GM23248 (cell line): ENCODE data around the gene SLC6A11. TPM values are rescaled to one million over a fixed set of nuclear protein-coding genes. Genes with fewer than 3 reads are reported as not detected.
A peak's percentile ranks its signal among the peaks of the same experiment; 100 is the strongest.

ENCODE experiments used
- DNase-seq: peaks from one replicate; pipeline ENCODE4 v3.0.0-alpha.2; 2015
- H2AFZ ChIP-seq: fragments of 200-600 bp; sonication (generic); 2 replicates; pipeline ENCODE4 v1.6.1; 2016; ENCODE audit warnings: antibody characterized with exemption
- H3F3A ChIP-seq: fragments of 200-600 bp; sonication (generic); 2 replicates; pipeline ENCODE4 v1.6.1; 2016; ENCODE audit warnings: mild to moderate bottlenecking, antibody characterized with exemption, mixed run types; ENCODE audit not compliant: insufficient read depth
- H3K27ac ChIP-seq: fragments of 200-600 bp; sonication (generic); 2 replicates; pipeline ENCODE4 v1.5.1; 2016; ENCODE audit warnings: mild to moderate bottlenecking
- H3K27me3 ChIP-seq: fragments of 200-600 bp; sonication (generic); replicated peaks from 2 replicates; pipeline ENCODE4 v1.6.1; 2016; ENCODE audit warnings: mild to moderate bottlenecking; ENCODE audit not compliant: insufficient read depth
- H3K36me3 ChIP-seq: fragments of 200-600 bp; sonication (generic); 2 replicates; pipeline ENCODE4 v1.6.1; 2016; ENCODE audit warnings: low read depth, mild to moderate bottlenecking
- H3K4me1 ChIP-seq: fragments of 200-600 bp; sonication (generic); 2 replicates; pipeline ENCODE4 v1.6.1; 2016; ENCODE audit warnings: mild to moderate bottlenecking; ENCODE audit not compliant: insufficient read depth
- H3K4me2 ChIP-seq: fragments of 200-600 bp; sonication (generic); one replicate; pipeline ENCODE4 v1.6.1; 2016; ENCODE audit warnings: mild to moderate bottlenecking; ENCODE audit not compliant: unreplicated experiment
- H3K4me3 ChIP-seq: fragments of 200-600 bp; sonication (generic); 2 replicates; pipeline ENCODE4 v1.5.1; 2016; ENCODE audit warnings: mild to moderate bottlenecking
- H3K79me2 ChIP-seq: fragments of 200-600 bp; sonication (generic); 2 replicates; pipeline ENCODE4 v1.6.1; 2016; ENCODE audit warnings: mild to moderate bottlenecking; ENCODE audit not compliant: insufficient read depth
- H3K9ac ChIP-seq: fragments of 200-600 bp; sonication (generic); 2 replicates; pipeline ENCODE4 v1.6.1; 2016; ENCODE audit warnings: mild to moderate bottlenecking
- H3K9me2 ChIP-seq: fragments of 200-600 bp; sonication (generic); 2 replicates; pipeline ENCODE4 v1.6.1; 2016; ENCODE audit warnings: mixed run types, mild to moderate bottlenecking, moderate library complexity; ENCODE audit not compliant: insufficient read depth
- H3K9me3 ChIP-seq: fragments of 200-600 bp; sonication (generic); one replicate; pipeline ENCODE4 v1.6.1; 2017; ENCODE audit warnings: low read depth
- H4K20me1 ChIP-seq: fragments of 200-600 bp; sonication (generic); 2 replicates; pipeline ENCODE4 v1.6.0; 2016; ENCODE audit not compliant: insufficient read depth
- EZH2 ChIP-seq: fragments of 200-600 bp; sonication (generic); IDR thresholded peaks from 2 replicates; pipeline ENCODE4 v1.6.1; 2018; ENCODE audit warnings: antibody characterized with exemption, mild to moderate bottlenecking; ENCODE audit not compliant: insufficient read depth, poor library complexity, severe bottlenecking
- EZH2phosphoT487 ChIP-seq: fragments of 200-600 bp; sonication (generic); IDR thresholded peaks from 2 replicates; pipeline ENCODE4 v1.6.1; 2018; ENCODE audit warnings: antibody characterized with exemption, moderate library complexity, mild to moderate bottlenecking, low read depth; ENCODE audit not compliant: insufficient read depth
- whole genome bisulfite sequencing, 2 experiments: methylation state at CpG; one replicate each; pipeline ENCODE4 v1.1.6; 2015 to 2017; ENCODE audit warnings: low lambda C conversion rate in 2 of 2, low coverage in 1 of 2; ENCODE audit errors: missing lambda C conversion rate in 2 of 2; 5-methylcytosine and 5-hydroxymethylcytosine counted together
- in situ Hi-C: fragments of 300-500 bp; cut with MboI; formaldehyde crosslinking; loops from 2 replicates; pipeline ENCODE4 v1.15.0; 2020
- polyA plus RNA-seq: library from polyadenylated mRNA; unstranded; fragments of >200 nt; fragmentation: Nextera tagmentation; extraction: Ambion mirVana; gene quantifications from 2 replicates; pipeline ENCODE4 v1.2.1, GENCODE V29; 2016
- total RNA-seq: library from RNA; depleted of rRNA; stranded (reverse); fragments of >200 nt; shearing (Covaris generic); gene quantifications from 2 replicates; pipeline ENCODE4 v1.2.3, GENCODE V29; 2014

SLC6A11 gene
- total and polyA plus RNA-seq, 2 experiments from 2014 or later: not detected

DNA sequence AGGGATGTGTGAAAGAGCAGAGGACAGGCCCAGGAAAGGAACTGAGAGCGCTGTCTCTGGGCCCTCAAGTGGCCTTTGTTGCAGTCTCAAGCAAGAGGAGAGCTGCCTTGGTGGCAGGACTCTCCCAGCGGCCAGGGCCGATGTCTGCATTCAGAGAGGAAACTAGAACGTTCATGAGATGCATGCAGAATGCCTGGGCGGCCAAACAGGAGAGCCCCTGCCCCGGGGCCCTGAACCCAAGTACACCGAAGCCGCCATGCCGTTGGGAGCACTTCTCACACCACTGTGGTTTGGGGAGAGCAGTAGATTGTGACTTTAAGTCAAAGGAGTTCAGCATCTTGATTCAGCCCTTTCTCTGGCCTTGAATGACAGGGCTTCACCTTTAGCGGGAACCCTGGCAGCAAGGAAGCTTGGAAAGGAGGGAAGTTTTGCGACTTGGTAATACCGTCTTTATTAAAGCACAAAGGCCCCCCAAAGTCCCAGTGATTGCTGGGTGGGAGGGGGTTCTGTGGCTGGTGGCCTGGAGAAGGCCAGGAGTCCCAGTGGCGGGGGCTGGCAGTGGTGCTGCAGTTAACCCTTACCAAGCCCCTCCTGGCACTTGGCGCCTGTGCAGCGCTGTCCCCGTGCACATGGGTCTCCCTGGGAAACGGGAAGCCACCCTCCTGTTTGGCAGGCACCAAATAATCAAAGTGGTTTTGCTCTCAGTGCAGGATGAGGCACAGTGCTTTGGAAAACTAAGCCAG lies 36.2 kb downstream of the SLC6A11 start:
- no peak for DNase-seq
- no peaks in the 10 kb centered on the region for H3K79me2 ChIP-seq
- in situ Hi-C loops: no loop called here
- no peak overlapping the region for H3K27ac ChIP-seq
- no peak overlapping the region for H3K4me2 ChIP-seq
- H3K9me2 ChIP-seq: no peaks in the 10 kb centered on the region
- H3K4me1 ChIP-seq: no peaks in the 10 kb centered on the region
- H3K36me3 ChIP-seq: no peaks in the 10 kb centered on the region
- no peaks in the 10 kb centered on the region for H4K20me1 ChIP-seq
- no peak overlapping the region for H3K9ac ChIP-seq
- no peaks in the 10 kb centered on the region for H3K9me3 ChIP-seq
- H3K4me3 ChIP-seq: no peak overlapping the region
- no peaks in the 10 kb centered on the region for H3K27me3 ChIP-seq
- H3F3A ChIP-seq: no peaks in the 10 kb centered on the region
- H2AFZ ChIP-seq: no peak overlapping the region
- no peak for TF ChIP-seq EZH2phosphoT487
- no peak for TF ChIP-seq EZH2
- WGBS, 2 experiments: 43 to 44% methylated on average over 17 of the region's 17 CpGs

DNA sequence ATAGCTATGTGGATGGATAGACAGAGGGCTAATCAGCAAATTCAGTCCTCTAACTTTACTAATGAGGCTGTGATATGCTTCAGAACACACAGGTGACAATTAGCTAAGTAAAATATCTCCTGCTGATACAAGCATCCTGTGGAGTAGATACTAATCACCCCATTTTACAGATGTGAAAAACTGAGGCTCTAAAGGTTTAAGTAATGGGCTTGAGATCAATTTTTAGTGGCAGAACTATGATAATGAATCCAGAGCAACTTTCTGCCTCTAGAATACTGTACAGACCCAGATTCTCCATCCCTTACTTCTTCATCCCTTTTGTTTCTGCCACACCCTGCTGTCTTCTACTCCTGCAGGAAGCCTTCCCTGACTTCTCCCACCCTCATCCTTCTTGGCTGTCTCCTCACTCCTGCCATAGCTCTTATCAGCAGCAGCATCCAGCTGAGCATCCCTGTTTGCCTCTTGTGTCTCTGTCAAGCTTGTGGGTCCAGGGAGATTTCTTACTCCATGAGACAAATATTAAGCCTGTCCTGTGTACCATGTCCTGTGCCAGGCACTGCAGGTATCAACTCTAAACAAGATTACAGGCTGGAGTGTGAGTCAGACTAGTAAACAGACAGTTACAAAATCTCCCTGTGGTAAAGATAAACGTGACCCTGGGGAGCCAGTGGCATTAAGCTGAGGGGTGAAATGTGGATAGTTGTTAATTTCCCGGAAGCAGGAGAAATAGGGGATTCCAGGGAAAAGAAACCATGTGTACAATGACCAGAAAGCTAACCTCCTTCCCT lies 39.2 kb downstream of the SLC6A11 start:
- in situ Hi-C loops: no loop called here
- no peak for TF ChIP-seq EZH2
- no peak for TF ChIP-seq EZH2phosphoT487
- Histone ChIP-seq H3K4me3 (no peak overlapping the region), H3K9ac (no peak overlapping the region), H3K9me3 (no peaks in the 10 kb centered on the region), H3K36me3 (no peaks in the 10 kb centered on the region), H3K27me3 (no peaks in the 10 kb centered on the region), H3K79me2 (no peaks in the 10 kb centered on the region), H2AFZ (no peak overlapping the region), H4K20me1 (no peaks in the 10 kb centered on the region), H3K4me2 (no peak overlapping the region), H3K27ac (no peak overlapping the region), H3K4me1 (no peaks in the 10 kb centered on the region), H3F3A (no peaks in the 10 kb centered on the region), H3K9me2 (0 out of 2 replicates have a peak, but pooled peaks cover 3% of the 10 kb centered on the region)
- DNase-seq: no peak
- 21 to 35% methylated on average over 2 of the region's 2 CpGs for WGBS, 2 experiments

DNA sequence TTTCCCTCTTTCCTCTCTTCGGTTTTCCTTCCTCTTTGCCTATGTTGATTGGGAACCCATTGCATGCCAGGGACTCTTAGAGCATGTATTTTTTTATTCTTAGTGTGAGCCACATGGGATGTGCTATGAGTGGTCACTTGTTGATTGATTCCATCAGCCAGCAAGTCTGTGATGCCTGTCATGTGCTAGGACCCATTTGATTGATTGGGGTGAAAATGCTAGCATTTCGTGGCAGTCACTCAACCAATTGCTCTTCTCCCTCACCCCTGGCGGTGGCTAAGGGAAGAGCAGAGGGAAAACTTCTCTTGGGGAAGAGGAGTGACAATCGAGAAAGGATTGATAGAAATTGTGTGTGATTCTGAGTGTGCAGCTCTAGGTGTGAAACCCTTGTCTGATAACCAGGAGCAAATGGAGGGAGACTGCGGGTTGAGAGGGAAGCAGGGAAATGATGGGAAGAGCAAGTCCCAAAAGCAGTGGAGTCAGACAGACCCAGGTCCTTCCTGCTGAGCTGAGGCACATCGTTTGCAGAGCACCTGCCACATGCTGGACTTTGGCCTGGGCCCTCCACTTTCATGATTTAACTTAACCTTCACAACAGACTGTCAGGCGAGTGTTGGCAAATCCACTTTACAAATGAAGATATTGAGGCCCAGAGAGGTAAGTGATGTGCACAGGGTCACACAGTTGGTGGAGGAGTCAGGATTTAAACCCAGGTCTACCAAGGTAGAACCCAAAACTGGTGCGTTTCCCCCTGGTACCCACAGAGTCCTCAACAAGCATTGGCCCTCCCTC lies 40.0 kb downstream of the SLC6A11 start:
- H3K4me3 ChIP-seq: no peak overlapping the region
- H2AFZ ChIP-seq: no peak overlapping the region
- 0 out of 2 replicates have a peak, but pooled peaks cover 3% of the 10 kb centered on the region for H3K9me2 ChIP-seq
- peak; percentile 2 for DNase-seq
- no peaks in the 10 kb centered on the region for H3K36me3 ChIP-seq
- H3K4me1 ChIP-seq: no peaks in the 10 kb centered on the region
- no peaks in the 10 kb centered on the region for H3K9me3 ChIP-seq
- H3K27me3 ChIP-seq: no peaks in the 10 kb centered on the region
- H3F3A ChIP-seq: no peaks in the 10 kb centered on the region
- 17 to 19% methylated on average over 8 of the region's 8 CpGs for WGBS, 2 experiments
- no peak overlapping the region for H3K4me2 ChIP-seq
- TF ChIP-seq EZH2 (no peak), EZH2phosphoT487 (no peak)
- no peak overlapping the region for H3K27ac ChIP-seq
- H3K79me2 ChIP-seq: no peaks in the 10 kb centered on the region
- in situ Hi-C loops: no loop called here
- H3K9ac ChIP-seq: no peak overlapping the region
- no peaks in the 10 kb centered on the region for H4K20me1 ChIP-seq

DNA sequence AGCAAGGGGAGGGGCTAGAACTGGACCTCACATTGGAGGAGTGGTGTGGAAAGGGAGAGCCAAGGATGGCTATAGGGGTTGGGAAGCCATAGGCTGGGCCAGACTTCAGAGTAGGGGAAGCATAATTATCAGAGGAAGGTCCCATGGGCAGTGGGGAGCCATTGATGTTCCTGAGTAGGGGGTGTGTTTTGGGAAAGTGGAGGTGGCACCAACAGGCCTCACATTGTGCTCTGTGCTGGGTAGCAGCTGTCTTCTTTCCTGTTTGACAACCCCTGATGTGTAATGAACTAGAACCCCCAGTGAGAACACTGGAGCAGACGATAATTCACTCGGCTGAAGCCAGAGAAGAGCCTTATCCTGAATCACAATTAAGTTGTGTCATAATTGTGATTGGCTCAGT lies 41.2 kb downstream of the SLC6A11 start:
- Histone ChIP-seq H3K9ac (no peak overlapping the region), H4K20me1 (no peaks in the 10 kb centered on the region), H2AFZ (no peak overlapping the region), H3K9me2 (0 out of 2 replicates have a peak, but pooled peaks cover 3% of the 10 kb centered on the region), H3K27ac (no peak overlapping the region), H3K27me3 (no peaks in the 10 kb centered on the region), H3K4me2 (no peak overlapping the region), H3K4me1 (no peaks in the 10 kb centered on the region), H3K79me2 (no peaks in the 10 kb centered on the region), H3K4me3 (no peak overlapping the region), H3F3A (no peaks in the 10 kb centered on the region), H3K36me3 (no peaks in the 10 kb centered on the region), H3K9me3 (no peaks in the 10 kb centered on the region)
- TF ChIP-seq EZH2: no peak
- TF ChIP-seq EZH2phosphoT487: no peak
- in situ Hi-C loops: no loop called here
- 33 to 41% methylated on average over 2 of the region's 2 CpGs for WGBS, 2 experiments
- no peak for DNase-seq
